OCI-LY7 (cell line): Measurements from ENCODE around the gene NUDT8. TPM values are rescaled to one million over a fixed set of nuclear protein-coding genes. Genes with fewer than 3 reads are reported as not detected.

ENCODE experiments used
- BruUV-seq: library from RNA; stranded (reverse); fragments of 400-500 nt; replicated peaks from 2 replicates; lab custom pipeline; 2021; lab: Mats Ljungman, UMichigan
- CTCF ChIA-PET: fragments of 300-600 bp; sonication (Branson Sonifier 250); formaldehyde crosslinking; loops from one replicate; lab custom pipeline; 2022; ENCODE audit warnings: antibody characterized with exemption; ENCODE audit not compliant: unreplicated experiment; lab: Charles Lee
- POLR2A ChIA-PET: fragments of 300-600 bp; sonication (Branson Sonifier 250); formaldehyde crosslinking; loops from one replicate; lab custom pipeline; 2022; ENCODE audit warnings: antibody characterized with exemption; lab: Charles Lee
- DNase-seq: peaks from one replicate; pipeline ENCODE4 v3.0.0-alpha.2; 2015; ENCODE audit warnings: low spot score
- H2AFZ ChIP-seq: fragments of 200-600 bp; sonication (generic), shearing (Covaris generic); 2 replicates; pipeline ENCODE4 v1.6.1; 2014; ENCODE audit warnings: mild to moderate bottlenecking, antibody characterized with exemption, low read length, moderate library complexity
- H3K27ac ChIP-seq: fragments of 200-600 bp; sonication (generic); 2 replicates; pipeline ENCODE4 v1.5.1; 2014; ENCODE audit warnings: mixed run types, low read depth, mild to moderate bottlenecking, moderate library complexity, low read length, inconsistent platforms; ENCODE audit not compliant: poor library complexity, severe bottlenecking
- H3K36me3 ChIP-seq: fragments of 200-600 bp; sonication (generic); 2 replicates; pipeline ENCODE4 v1.6.1; 2014; ENCODE audit warnings: mild to moderate bottlenecking, antibody characterized with exemption, low read length, moderate library complexity, mixed read lengths; ENCODE audit not compliant: insufficient read depth
- H3K4me1 ChIP-seq: fragments of 200-600 bp; sonication (generic); 2 replicates; pipeline ENCODE4 v1.5.1; 2014; ENCODE audit warnings: mild to moderate bottlenecking, low read length; ENCODE audit not compliant: insufficient read depth, poor library complexity, severe bottlenecking
- H3K4me2 ChIP-seq: fragments of 200-600 bp; sonication (generic); 2 replicates; pipeline ENCODE4 v1.6.1; 2014; ENCODE audit warnings: mild to moderate bottlenecking, low read length
- H3K4me3 ChIP-seq: fragments of 200-600 bp; sonication (generic); 2 replicates; pipeline ENCODE4 v1.5.1; 2014; ENCODE audit warnings: mild to moderate bottlenecking, low read depth, low read length; ENCODE audit not compliant: poor library complexity, severe bottlenecking
- H3K79me2 ChIP-seq: fragments of 200-600 bp; sonication (generic); 2 replicates; pipeline ENCODE4 v1.6.1; 2016; ENCODE audit warnings: low read depth, mild to moderate bottlenecking, low read length, moderate library complexity, mixed read lengths; ENCODE audit not compliant: insufficient read depth
- H3K9me2 ChIP-seq: fragments of 200-600 bp; sonication (generic); 2 replicates; pipeline ENCODE4 v1.6.1; 2016; ENCODE audit warnings: mild to moderate bottlenecking, low read length, mixed read lengths; ENCODE audit not compliant: insufficient read depth
- H3K9me3 ChIP-seq: fragments of 200-600 bp; sonication (generic); 2 replicates; pipeline ENCODE4 v1.6.1; 2014; ENCODE audit warnings: mild to moderate bottlenecking, mixed run types, low read length, mixed read lengths
- H4K20me1 ChIP-seq: fragments of 200-600 bp; sonication (generic); 2 replicates; pipeline ENCODE4 v1.6.1; 2014; ENCODE audit warnings: mild to moderate bottlenecking, antibody characterized with exemption, low read length, moderate library complexity, mixed read lengths; ENCODE audit not compliant: insufficient read depth
- CTCF ChIP-seq: fragments of 200-600 bp; sonication (generic); conservative IDR thresholded peaks from 2 replicates; pipeline ENCODE4 v1.5.1; 2014; ENCODE audit warnings: mild to moderate bottlenecking, antibody characterized with exemption, low read length, moderate library complexity, mixed read lengths
- EZH2phosphoT487 ChIP-seq: fragments of 200-600 bp; sonication (generic); IDR thresholded peaks from 2 replicates; pipeline ENCODE4 v1.6.1; 2018; ENCODE audit warnings: low read depth, borderline replicate concordance, mild to moderate bottlenecking, mixed run types, antibody characterized with exemption, low read length, moderate library complexity, mixed read lengths
- intact Hi-C: fragments of 100-400 bp; cut with micrococcal nuclease; formaldehyde crosslinking; loops from one replicate; pipeline ENCODE4 v1.10.0; 2022; ENCODE audit not compliant: unreplicated experiment
- total RNA-seq, 2 experiments: library from RNA; depleted of rRNA in 1 of 2; stranded (reverse); fragments of >200 nt in 1 of 2; shearing (Covaris generic) in 1 of 2; gene quantifications; 2 replicates each; pipeline ENCODE4 v1.2.3, GENCODE V29; 2014 to 2022

NUDT8 gene
- total RNA-seq, 2 experiments from 2014 or later: 20.4 to 35.4 TPM

DNA sequence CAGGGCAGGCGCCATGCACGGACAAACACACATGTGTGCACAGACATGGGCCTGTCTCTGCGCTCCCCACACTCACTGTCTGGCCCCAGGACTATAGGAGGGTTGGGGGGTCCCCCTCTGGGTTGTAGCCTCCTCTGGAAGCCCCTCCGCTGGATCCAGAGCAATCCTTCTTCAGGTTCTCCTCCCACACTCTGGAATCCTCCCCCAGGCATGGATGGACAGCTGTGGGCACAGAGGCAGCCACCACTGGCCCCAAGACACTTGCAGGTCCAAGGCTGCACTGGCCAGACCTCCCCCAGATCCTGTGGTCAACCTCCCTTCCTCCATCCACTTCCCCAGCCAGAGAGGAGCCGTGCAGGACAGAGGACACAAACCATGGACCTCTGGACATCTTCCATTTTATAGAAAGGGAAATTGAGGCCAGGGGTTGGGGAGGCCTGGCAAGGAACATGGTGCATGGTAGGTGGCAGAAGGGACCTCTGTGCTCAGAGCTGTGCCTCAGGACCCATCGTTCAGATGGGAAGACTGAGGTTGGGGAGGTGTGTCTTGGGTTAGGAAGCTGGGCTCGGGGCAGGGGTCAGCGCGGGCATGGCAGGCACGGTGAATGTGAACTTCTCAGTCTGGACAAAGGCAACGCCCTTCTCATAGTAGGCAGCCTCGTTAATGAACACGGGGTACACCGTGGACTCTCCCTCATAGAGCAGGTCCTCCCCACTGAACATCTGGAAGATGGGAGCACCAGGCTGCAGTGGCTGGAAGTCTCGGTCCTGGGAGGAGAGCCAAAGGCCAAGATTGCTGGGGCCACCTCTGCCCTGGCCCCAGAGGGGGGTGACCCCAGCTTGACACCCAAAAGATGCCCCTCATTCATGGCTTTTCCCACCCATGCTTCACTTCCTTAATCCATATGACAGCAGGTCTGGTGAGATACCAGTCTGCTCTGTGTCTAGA is 12.7 kb upstream of the NUDT8 start:
- Histone ChIP-seq H3K27ac (no peak overlapping the region), H3K36me3 (no peaks in the 10 kb centered on the region; the same call in 1 of the 2 replicates), H3K79me2 (no peaks in the 10 kb centered on the region), H3K9me3 (no peaks in the 10 kb centered on the region), H3K4me2 (no peak overlapping the region), H4K20me1 (no peaks in the 10 kb centered on the region; the same call in 1 of the 2 replicates), H2AFZ (no peak overlapping the region), H3K4me1 (peaks cover 43% of the 10 kb centered on the region), H3K9me2 (no peaks in the 10 kb centered on the region), H3K4me3 (no peak overlapping the region)
- no TSS peak for BruUV-seq
- POLR2A ChIA-PET: no interaction called here
- CTCF ChIA-PET: no interaction called here
- TF ChIP-seq CTCF (no peak), EZH2phosphoT487 (no peak)
- intact Hi-C loops: loop anchor here (10.0 kb wide), 2 partner anchors 238 to 352 kb away; partner anchors contain the start of genes PPP1CA and TBC1D10C
- DNase-seq: no peak

DNA sequence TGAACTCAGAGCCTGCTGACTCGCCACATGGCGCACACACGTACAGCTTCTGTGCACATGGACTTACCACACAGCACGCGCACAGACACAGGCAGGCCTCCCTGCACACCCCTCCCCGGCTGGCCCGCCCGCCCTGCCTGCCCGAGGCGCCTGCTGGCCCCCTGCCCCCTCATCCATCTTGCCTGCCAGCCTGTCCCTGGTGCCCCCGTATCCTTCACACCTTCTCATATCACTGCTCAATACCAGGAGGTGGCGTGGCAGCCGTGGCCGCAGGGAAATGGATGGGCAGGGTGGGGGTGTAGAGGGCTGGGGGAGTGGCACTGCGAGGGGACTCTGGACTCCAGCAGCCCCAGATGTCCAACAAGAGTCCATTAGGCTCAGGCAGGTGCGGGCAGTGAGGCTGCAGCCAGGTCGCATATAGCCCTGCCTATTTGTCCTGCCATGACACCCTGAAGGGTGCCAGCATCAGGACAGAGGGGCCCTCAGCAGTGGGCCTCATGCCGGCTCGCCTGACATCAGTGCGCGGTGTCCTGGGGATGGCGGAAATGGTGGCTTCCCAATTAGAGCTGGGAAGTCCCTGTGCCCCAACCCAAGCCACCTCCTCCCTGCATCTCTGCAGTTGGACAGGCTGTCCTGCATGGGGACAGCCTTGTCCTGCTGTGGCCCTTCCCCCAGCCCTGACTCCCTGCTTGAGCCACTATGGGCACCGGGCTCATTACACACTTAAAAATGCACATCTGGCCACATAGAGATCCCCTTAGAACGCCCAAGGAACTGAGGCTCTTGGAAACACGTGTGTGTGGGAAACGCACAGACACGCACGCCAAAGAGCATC is 11.8 kb upstream of the NUDT8 start:
- H3K4me1 ChIP-seq: peaks cover 34% of the 10 kb centered on the region
- BruUV-seq: no TSS peak
- ChIA-PET POLR2A (no interaction called here), CTCF (no interaction called here)
- TF ChIP-seq CTCF (no peak), EZH2phosphoT487 (no peak)
- H3K36me3 ChIP-seq: no peaks in the 10 kb centered on the region; the same call in 1 of the 2 replicates
- no peaks in the 10 kb centered on the region for H3K9me3 ChIP-seq
- no peaks in the 10 kb centered on the region for H3K79me2 ChIP-seq
- H3K27ac ChIP-seq: no peak overlapping the region
- no peak for DNase-seq
- intact Hi-C loops: loop anchor here (10.0 kb wide), 2 partner anchors 237 to 353 kb away; partner anchors contain the start of genes PPP1CA and TBC1D10C
- no peak overlapping the region for H3K4me3 ChIP-seq
- no peak overlapping the region for H3K4me2 ChIP-seq
- no peaks in the 10 kb centered on the region for H3K9me2 ChIP-seq
- no peaks in the 10 kb centered on the region; the same call in 1 of the 2 replicates for H4K20me1 ChIP-seq
- H2AFZ ChIP-seq: no peak overlapping the region
